Stimulated activated CD4-positive, alpha-beta T cell treated with anti-CD3 and anti-CD28 coated beads, Interleukin-15, amount 100 ng/mL, for 24 hours (primary cell): ENCODE results near the gene ENDOD1.
"Not testable (repeated sequence)": the region's sequence is repeated elsewhere in the genome, so short reads cannot be mapped to it uniquely, and the experiment has no call there.

Experiments
- DNase-seq: peaks from one replicate; pipeline ENCODE4 v3.0.0-alpha.2; 2020

ENDOD1 gene, protein sequence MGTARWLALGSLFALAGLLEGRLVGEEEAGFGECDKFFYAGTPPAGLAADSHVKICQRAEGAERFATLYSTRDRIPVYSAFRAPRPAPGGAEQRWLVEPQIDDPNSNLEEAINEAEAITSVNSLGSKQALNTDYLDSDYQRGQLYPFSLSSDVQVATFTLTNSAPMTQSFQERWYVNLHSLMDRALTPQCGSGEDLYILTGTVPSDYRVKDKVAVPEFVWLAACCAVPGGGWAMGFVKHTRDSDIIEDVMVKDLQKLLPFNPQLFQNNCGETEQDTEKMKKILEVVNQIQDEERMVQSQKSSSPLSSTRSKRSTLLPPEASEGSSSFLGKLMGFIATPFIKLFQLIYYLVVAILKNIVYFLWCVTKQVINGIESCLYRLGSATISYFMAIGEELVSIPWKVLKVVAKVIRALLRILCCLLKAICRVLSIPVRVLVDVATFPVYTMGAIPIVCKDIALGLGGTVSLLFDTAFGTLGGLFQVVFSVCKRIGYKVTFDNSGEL

GRCh38 chr11:95089620-95090542 lies at the start of gene ENDOD1:
ENDOD1 (plus strand) TSS chr11:95089846; CDS start chr11:95089928, 82 bp downstream.
- peak; percentile 88 for DNase-seq

GRCh38 chr11:95042239-95042638 lies 47.4 kb upstream of the ENDOD1 start:
- DNase-seq: no peak

- no peak for DNase-seq
Measured at GRCh38 chr11:95042906-95043305, 46.7 kb upstream of the ENDOD1 start.

DNA sequence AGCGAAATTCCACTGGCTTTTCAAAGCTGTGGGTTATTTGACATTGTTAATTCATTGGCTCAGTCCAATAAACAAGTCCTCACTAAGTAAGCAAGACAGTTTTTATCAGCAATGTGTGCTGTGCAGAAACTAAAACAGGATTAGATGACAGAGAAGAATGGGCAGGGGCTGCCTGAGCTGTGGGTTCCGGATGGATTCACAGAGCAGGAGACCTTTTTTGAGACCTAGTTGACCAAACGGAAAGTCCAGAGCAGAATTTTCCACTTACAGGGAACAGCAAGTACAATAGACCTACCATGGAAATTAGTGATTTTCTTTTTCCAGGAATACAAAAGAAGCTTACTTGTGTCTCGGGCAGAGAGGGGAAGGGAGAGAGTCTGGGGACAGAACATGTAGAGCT lies 45.6 kb upstream of the ENDOD1 start:
- no peak for DNase-seq

DNA sequence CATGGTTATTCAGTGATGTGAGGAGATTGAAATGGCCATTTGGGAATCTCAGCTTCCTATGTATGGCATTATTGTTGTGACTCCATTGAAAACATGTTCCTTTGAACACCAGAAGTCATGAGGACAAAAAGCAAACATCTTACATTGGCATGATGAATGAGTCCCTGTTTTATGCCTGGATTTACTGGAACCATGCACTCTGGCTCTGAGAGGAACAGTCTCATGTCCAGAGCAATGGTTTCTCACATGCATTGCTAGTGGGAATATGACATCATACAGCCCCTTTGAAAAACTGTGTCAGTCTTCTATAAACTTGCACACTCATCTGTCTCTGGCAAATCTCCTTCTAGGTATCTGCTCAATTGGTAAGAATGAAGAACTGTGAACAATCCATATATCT lies 43.8 kb upstream of the ENDOD1 start:
- DNase-seq: no peak

DNA sequence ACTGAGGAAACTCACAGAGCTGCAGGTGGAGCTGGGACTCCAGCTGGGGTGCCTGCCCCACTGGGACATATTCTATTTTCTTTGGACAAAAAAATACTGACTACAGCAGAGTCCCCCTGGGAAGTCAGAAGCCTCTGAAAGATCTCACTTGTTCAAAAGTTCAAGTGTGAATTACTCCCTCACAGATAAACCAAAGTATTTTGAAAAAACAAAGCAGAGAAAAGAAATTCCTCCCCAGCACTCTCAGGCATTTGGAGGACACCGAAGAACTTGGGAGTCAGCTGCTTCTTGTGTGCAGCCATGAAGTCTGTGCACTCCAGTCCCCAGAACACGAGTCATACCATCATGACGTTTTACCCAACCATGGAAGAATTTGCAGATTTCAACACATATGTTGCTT lies 40.5 kb upstream of the ENDOD1 start, which contains the start of gene KDM4F:
Gene KDM4F, plus strand, starts transcription at position 301 of the 400 bp plus-strand sequence.
- not testable (repeated sequence) for DNase-seq

DNA sequence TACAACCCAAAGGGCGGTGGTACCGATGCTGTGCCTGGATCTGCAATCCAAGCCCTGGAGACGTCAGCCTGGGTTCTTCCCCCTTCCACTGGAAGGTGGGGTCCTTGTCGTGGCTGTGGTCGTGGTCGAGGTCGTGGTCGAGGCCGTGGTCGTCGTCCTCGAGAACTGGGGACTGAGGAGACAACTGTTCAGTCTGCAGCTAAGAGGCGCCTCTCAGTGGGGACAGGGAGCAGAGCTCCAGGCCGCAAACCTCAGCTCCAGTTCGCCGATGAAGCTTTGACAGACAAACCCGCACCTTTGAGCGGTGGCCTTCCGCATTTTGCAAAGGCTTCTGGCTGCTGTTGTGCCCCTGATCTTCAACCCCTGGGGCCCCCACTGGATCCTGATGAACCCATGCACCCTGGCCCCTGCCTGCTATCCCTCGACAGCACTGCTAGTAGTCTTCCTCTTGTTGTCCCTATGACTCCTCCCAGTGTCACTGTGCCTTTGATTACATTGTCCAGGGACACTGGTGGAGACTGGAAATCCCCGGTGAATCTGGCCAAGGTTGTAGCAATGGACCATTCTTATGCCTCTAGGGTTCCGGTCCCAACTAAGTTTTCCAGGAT lies 38.9 kb upstream of the ENDOD1 start:
- DNase-seq: no peak

DNA sequence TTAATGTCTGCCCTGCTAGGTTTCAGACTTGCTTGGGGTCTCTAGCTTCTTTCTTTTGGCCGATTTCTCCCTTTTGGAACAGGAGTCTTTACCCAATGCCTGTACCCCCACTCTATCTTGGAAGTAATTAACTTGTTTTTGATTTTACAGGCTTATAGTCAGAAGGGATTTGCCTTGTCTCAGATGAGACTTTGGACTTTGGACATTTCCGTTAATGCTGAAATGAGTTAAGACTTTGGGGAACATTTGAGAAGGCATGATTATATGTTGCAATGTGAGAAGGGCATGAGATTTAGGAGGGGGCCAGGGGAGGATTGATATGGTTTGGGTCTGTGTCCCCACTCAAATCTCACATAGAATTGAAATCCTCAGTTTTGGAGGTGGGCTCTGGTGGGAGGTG lies 35.3 kb upstream of the ENDOD1 start:
- no peak for DNase-seq

DNA sequence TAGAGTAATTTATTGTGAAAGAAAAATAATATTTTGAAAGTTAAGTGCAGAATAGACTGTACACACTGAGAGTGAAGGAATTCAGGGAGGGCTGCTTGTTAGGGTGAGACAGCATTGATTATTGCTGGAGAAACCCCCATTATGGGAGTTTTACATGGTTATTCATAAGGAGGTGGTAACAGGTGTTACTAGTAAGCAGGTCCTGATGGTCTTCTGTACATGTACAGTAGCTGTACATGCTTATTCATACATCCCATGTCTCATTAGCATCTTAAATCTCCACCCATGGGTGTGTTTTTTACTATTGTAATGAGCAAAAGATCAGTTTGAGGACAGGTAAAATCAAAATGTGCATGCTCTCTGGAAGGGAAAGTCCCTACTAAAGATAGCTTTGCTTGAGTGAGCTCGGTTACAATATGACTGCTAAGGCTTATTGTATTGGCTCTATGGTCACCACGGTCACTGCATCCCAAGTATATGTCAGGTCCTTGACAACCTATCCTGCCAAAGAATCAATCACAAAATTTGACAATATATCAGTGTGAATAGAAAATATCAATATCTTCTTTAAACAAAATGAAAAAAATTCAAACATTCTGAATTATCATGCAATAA lies 34.3 kb upstream of the ENDOD1 start:
- no peak for DNase-seq

DNA sequence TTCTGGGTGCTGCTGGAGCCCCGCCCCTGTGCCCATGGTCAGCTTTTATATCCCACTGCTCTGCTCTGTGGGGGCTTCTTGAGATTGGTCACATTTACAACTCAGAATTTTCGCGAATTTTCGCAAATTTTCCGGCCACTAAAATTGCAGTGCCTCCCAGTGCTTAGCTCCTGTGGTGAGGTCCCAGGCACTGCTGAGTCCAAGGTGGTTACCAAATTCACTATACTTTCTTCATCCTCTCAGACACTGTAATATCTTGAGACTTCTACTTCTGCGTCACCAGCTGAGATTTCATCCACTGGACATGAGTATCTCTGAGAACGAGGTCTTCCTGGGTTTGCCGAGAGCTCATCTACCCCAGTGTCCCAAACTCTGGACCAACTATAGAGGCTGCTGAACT lies 31.7 kb upstream of the ENDOD1 start:
- no peak for DNase-seq

DNA sequence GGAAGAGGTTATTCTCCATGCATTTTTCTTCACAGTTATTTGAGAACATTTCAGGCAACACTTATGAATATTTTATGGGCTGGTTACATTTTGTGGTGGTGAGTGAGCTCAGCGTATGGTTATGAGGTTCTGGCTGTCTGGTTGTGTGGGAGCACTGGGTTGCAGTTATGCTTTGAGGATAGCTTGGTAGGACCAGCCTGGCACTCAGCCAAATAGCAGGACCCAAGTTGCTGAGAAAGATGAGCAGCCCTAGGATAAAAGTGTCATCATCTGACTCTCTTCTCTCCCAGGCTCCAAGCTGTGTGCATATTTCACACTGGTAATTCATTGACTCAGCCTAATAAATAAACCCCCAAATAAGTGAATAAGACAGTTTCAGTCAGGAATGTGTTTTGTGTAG lies 31.0 kb upstream of the ENDOD1 start:
- no peak for DNase-seq

DNA sequence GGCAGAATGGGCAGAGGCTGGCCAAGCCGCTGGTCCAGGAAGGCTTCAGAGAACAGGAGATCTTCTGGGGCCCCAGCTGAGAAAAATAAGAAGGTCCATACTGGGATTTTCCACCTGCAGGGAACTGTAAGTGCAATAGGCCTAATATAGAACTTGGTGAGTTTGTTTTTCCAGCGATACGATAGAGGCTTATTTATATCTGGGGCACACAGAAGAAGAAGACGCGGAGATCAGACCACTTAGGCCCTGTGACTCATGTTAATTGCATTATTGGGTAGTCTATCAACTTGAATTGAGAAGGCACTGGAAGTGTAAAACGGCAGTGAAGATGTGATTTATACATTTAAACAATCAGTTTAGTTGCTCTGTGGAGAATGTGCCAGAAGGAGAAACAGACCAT lies 30.6 kb upstream of the ENDOD1 start:
- no peak for DNase-seq

DNA sequence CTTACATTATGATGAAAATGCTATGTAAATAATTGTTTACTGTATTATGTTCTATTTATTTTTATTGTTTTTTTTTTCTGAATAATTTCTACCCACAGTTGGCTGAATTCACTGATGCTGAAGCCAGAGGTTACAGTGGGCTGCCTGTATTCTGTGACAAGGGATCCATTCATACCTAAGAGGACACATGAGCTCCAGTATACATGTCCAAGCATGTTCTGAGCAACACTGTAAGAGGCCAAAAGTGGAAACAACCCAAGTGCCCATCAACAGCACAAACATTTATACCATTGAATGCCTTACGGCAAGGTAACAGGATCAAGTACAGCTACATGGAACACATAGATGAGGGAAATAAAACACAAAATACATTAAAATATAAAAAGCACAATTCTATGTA lies 24.3 kb upstream of the ENDOD1 start:
- no peak for DNase-seq

- DNase-seq: no peak
Measured at GRCh38 chr11:95066716-95067038, 23.0 kb upstream of the ENDOD1 start, which contains the start of gene SRSF8. SRSF8 (plus strand) TSS chr11:95066919; CDS start chr11:95067227, 308 bp downstream.

GRCh38 chr11:95067039-95067840 lies 22.4 kb upstream of the ENDOD1 start:
- peak; percentile 86 for DNase-seq

GRCh38 chr11:95067841-95068219 lies 21.8 kb upstream of the ENDOD1 start:
- no peak for DNase-seq

DNA sequence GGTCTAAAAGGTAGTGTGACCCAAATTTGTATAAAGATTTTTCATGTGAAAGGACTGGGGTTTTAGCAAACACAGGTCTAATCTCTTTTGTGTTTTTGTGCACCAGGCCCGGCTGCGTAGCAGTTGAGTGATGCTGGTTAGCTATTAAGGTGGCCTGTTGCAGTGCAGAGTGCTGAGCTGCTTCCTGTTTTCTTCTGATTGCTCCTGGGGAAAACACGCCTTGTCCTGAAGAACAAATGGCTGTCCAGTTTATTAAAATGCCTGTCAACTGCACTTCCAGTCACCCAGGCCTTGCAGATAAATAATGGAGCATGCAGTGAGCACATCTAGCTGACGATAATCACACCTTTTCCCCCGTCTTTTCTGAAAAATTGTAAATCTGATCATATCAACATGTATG lies 21.1 kb upstream of the ENDOD1 start:
- DNase-seq: peak; percentile 74

DNA sequence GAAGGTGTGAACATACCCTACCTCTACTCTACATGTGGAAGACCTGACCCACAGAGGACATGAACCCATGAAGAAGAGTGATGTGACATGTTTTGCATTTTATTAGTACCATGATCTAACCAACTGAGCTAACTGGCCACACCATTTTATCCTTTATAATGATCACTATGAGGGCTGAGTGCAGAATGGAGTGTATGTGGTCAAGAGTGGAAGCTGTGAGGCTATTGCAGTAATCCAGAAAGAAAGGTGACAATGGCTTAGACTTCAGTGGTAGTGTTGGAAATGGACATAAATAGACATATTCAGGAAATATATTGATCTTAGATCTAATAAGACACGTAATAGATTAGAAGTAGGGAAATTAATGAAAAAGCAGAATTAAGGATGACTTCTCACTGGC lies 19.2 kb upstream of the ENDOD1 start:
- DNase-seq: no peak

DNA sequence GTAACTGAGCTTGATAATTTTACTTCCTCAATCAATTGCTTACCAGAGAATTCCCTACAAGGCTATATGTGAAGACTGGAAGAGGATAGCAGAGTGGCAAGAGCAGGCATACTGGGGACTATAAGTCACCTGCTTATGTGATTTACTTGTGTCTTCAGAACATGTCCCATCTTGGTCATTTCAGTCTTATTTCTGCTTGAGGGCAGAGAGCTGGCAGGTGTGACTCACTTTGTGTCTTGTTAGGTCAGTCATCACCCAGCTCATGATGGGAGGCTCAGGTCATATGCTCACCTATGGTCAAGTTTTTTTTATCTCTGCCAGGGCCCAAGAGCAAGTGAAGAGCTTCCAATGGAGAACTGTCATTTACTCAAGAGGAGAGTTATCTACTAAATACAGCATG lies 16.7 kb upstream of the ENDOD1 start:
- no peak for DNase-seq

- DNase-seq: no peak
Measured at GRCh38 chr11:95074792-95075563, 14.7 kb upstream of the ENDOD1 start.

DNA sequence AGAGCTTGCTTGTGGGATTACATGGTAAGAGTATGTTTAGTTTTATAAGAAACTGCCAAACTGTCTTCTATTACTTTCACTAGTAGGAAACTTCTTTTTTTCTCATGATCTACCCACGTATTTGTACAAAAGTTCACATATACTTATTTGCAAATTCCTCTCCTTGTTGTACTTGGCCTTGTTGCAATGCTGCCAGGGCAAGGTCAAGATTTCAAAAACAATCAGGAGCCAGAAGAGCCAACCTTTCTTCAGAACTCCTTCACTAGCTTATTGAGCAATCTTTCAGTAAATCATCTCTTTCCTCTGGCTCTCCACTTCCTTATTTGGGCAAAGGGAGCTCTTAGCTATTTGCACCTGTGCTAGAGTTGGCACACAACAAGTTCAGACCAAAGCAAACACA lies 13.2 kb upstream of the ENDOD1 start:
- DNase-seq: no peak
